Measurements from ENCODE around the gene USP13. TPM values are rescaled to one million over a fixed set of nuclear protein-coding genes. Genes with fewer than 3 reads are reported as not detected.

Gene USP13
- total RNA-seq, 2 donors from 2014 or later = 7.7 to 7.9 TPM

DNA sequence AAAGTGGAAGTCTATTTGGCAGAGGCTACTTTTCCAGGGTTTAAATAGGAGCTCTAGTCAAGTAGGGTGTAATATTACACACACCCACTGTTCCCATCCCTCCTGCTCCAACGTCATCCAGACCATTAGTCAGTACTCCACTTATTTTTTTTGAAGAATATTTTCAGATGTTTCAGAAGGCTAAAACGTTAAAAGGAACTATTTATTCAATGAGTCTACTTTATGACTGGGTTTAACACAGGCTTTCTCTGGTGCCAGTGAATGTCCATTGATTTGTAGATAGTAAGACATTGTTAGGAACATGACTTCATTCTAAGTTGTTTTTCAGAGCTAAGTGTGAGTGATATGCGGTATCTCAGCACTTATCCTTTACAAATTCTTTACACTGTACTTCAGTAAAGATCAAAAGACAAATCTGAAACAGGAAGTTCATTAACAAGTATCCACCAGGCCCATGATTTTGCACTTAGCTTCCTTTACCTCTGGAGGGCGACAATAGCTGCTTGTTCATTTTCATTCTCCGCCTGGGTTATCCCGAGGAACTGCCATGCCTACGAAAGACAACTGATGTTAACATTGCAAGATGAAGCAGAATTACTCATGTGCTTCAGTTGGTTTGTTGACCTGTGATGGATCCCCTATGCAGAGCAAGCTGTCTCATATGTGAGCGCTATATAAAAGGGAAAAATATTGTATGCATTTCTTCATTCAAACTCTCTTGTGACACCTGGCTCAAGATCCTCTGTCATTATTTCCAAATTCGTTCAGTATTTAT lies 158.7 kb downstream of the USP13 start:
- Mint-ChIP-seq H3K27ac (no peak overlapping the region), H3K4me1 (no peaks in the 10 kb centered on the region), H3K27me3 (no peaks in the 10 kb centered on the region), H3K4me3 (peak overlapping the region; percentile 41), H3K36me3 (ENCODE audit: low read depth) (no peaks in the 10 kb centered on the region)
- no peak for DNase-seq
- peak; percentile 46 for ATAC-seq
- no peaks in the 10 kb centered on the region for H3K9me3 ChIP-seq (ENCODE audit: control insufficient read depth, low read length, poor library complexity, severe bottlenecking)

DNA sequence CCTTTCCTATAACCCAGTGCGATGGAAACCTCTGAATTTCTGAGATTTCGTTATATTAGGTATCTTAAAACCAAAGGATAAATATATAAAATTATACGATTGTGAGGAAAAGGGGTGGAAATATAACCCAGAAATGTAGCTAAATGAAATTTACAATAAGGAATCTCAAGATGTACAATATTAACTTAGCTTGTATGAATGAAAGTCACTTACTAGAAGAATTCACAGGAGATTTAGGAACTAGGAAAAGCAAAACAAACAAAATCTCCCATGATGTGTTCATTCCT lies 159.2 kb downstream of the USP13 start:
- Mint-ChIP-seq H3K27me3 (no peaks in the 10 kb centered on the region), H3K27ac (no peak overlapping the region), H3K36me3 (ENCODE audit: low read depth) (no peaks in the 10 kb centered on the region), H3K4me1 (no peaks in the 10 kb centered on the region), H3K4me3 (no peak overlapping the region)
- no peaks in the 10 kb centered on the region for H3K9me3 ChIP-seq (ENCODE audit: control insufficient read depth, low read length, poor library complexity, severe bottlenecking)
- DNase-seq (no peak), ATAC-seq (no peak)

DNA sequence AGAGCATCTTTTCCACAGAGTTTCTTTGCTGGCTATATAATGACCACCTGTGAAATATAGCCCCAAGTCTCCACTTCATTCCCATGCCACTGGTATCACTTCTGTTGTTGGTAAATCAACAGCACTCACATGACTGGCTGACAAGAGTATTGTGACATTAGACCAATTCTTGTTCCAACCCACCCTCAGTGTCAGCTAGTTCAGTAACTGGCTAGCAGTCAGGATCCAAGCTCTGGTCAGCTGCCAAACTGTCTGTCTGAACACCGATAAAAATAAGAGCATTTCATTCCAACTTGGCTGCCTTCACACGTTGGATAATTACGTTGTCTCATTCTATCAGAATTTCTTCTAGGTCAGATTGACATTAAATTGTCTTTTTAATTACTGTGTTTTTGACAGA lies 166.5 kb downstream of the USP13 start:
- Mint-ChIP-seq H3K27ac (no peak overlapping the region), H3K4me1 (no peaks in the 10 kb centered on the region), H3K27me3 (peaks cover 11% of the 10 kb centered on the region), H3K4me3 (no peak overlapping the region), H3K36me3 (ENCODE audit: low read depth) (peaks cover 2% of the 10 kb centered on the region)
- no peak for ATAC-seq
- DNase-seq = no peak
- no peaks in the 10 kb centered on the region for H3K9me3 ChIP-seq (ENCODE audit: control insufficient read depth, low read length, poor library complexity, severe bottlenecking)

DNA sequence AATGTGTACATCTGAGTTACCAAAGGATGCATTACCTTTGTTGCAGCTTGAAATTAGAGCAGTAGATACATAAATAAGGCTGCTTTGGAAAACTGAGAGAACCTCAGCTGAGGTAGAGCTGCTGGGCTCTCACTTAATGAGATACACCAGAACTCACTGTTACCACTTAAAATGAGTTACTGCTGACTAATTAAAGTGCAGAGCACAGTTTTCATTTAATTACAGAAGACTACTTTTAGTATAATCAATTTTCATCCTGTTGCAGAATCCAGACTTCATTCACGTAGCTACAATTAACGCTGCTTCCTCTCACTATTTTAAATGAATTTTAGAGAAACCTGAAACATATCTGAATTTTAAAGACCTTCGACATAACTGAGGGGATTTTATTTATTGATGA lies 169.5 kb downstream of the USP13 start:
- Mint-ChIP-seq H3K36me3 (ENCODE audit: low read depth) (peaks cover 2% of the 10 kb centered on the region), H3K4me1 (no peaks in the 10 kb centered on the region), H3K27me3 (peaks cover 24% of the 10 kb centered on the region), H3K27ac (no peak overlapping the region), H3K4me3 (no peak overlapping the region)
- ATAC-seq (no peak), DNase-seq (no peak)
- H3K9me3 ChIP-seq (ENCODE audit: control insufficient read depth, low read length, poor library complexity, severe bottlenecking) = no peaks in the 10 kb centered on the region

DNA sequence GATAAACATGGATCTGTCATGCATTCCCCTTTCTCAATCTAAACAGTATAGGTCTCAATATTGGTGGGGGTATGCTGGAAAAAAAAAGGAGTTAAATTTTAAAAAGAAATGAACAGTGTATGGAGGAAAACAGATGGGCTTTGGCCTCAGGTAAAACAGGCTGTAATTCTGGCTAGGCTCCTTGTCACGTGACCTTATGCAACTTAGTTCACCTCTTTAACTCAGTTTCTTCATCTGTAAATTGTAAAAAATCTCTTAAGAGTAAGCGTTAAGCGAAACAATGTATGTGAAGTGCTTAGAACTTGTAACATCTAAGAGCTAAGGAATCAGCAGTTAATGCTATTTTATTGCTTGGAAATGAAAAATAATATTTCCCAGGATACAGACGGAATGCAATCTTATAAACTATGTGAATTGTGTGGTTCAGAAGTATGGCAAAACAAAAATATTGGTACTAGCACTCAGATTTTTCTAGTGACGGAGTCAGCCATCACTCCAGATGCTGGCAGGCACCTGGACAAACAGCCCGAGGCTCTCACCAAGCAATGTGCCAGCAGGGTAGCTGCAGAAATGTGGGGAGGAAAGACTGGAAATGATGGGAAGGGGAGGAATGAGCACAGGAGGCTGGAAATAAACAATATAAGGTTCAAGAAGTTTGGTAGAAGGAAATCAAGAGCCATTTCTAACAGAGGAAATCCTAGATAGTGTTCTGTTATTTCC lies 172.8 kb downstream of the USP13 start:
- H3K27ac Mint-ChIP-seq = no peak overlapping the region
- H3K9me3 ChIP-seq (ENCODE audit: control insufficient read depth, low read length, poor library complexity, severe bottlenecking) = no peaks in the 10 kb centered on the region
- peaks cover 4% of the 10 kb centered on the region for H3K4me1 Mint-ChIP-seq

DNA sequence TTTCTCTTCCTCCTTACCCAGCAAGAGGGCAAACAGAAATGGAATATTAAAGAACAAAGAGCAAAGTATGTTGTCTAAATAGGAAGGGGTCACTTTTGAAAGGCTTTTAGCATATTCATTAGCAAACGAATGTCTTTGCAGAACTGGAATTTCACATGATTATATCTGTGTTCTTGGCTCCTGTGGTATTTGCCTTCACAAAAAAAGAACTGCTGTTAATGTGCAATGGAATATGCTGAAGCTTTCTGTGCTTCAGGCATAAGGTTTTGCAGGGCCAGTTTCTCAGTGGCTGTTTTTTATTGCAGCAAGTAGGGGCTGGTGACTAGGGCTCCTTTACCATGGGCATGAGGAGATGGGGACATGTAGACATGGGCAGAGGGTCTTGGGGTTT lies 173.4 kb downstream of the USP13 start:
- no peak for DNase-seq
- H3K27ac Mint-ChIP-seq = no peak overlapping the region
- H3K4me1 Mint-ChIP-seq = peaks cover 4% of the 10 kb centered on the region
- H3K36me3 Mint-ChIP-seq (ENCODE audit: low read depth) = peaks cover 2% of the 10 kb centered on the region
- H3K27me3 Mint-ChIP-seq = peaks cover 32% of the 10 kb centered on the region
- no peaks in the 10 kb centered on the region for H3K9me3 ChIP-seq (ENCODE audit: control insufficient read depth, low read length, poor library complexity, severe bottlenecking)
- no peak for ATAC-seq
- H3K4me3 Mint-ChIP-seq = no peak overlapping the region

More for the DNA sequence above, 172.8 kb downstream of the USP13 start:
- ATAC-seq (no peak), DNase-seq (no peak)
- Mint-ChIP-seq H3K27me3 (peaks cover 31% of the 10 kb centered on the region), H3K36me3 (ENCODE audit: low read depth) (peaks cover 2% of the 10 kb centered on the region), H3K4me3 (no peak overlapping the region)

DNA sequence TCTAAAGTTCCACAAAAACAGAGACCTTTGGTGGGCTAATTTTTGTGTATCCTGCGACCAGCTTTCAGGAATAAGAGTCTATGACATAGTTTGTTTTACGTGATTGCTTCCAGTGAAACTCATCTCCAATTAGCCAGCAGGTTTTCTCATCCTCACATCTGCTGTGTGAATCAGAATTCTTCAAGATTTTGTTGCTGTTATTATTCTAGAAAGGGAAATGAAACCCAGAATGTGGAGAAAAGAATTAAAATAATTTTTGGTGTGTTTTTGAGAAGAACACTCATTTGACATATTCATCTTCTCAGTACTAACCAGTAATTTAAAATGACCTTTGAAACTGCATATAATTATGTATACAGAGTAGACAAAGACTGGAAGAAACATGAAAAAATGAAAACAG lies 175.9 kb downstream of the USP13 start:
- H3K27ac Mint-ChIP-seq = no peak overlapping the region
- ATAC-seq (no peak), DNase-seq (no peak)
- peaks cover 4% of the 10 kb centered on the region for H3K4me1 Mint-ChIP-seq
- peaks cover 4% of the 10 kb centered on the region for H3K36me3 Mint-ChIP-seq (ENCODE audit: low read depth)
- peaks cover 43% of the 10 kb centered on the region for H3K27me3 Mint-ChIP-seq
- H3K9me3 ChIP-seq (ENCODE audit: control insufficient read depth, low read length, poor library complexity, severe bottlenecking) = no peaks in the 10 kb centered on the region
- no peak overlapping the region for H3K4me3 Mint-ChIP-seq

DNA sequence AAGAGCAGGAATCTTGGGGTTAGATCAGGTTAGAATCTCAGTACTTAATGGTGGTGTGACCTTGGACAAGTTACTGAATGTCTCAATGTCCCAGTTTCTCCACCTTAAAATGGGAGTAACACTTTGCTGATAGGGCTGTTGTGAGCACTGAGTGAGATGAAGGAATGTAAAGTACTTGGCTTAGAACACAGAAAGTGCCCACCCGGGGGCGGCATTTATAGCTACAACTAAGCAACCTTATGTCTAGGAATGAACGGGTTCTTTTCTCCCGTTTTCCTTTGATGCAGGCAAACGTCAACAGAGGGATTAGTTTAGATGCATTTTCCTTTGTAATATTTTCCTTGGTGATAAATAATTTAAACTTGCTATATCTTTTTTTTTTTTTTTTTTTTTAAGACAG lies 176.6 kb downstream of the USP13 start:
- ATAC-seq = no peak
- Mint-ChIP-seq H3K27ac (no peak overlapping the region), H3K4me1 (peaks cover 4% of the 10 kb centered on the region), H3K27me3 (peaks cover 47% of the 10 kb centered on the region), H3K4me3 (no peak overlapping the region), H3K36me3 (ENCODE audit: low read depth) (peaks cover 4% of the 10 kb centered on the region)
- H3K9me3 ChIP-seq (ENCODE audit: control insufficient read depth, low read length, poor library complexity, severe bottlenecking) = no peaks in the 10 kb centered on the region
- no peak for DNase-seq

DNA sequence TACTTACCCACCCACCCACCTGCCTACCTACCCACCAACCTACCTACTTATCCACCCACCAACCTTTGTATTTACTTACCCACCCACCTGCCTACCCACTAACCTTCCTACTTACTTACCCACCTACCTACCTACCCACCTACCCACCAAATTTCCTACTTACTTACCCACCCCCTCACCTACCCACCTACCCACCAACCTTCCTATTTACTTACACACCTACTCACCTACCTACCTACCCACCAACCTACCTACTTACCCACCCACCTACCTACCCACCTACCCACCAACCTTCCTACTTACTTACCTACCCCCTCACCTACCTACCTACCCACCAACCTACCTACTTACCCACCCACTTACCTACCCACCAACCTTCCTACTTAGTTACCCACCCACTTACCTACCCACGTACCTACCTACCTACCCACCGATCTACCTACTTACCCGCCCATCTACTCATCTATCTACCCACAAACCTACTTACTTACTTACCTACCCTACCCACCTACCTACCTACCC lies 179.6 kb downstream of the USP13 start:
- Mint-ChIP-seq H3K27me3 (peaks cover 36% of the 10 kb centered on the region), H3K4me3 (no peak overlapping the region), H3K4me1 (peaks cover 4% of the 10 kb centered on the region), H3K36me3 (ENCODE audit: low read depth) (peaks cover 4% of the 10 kb centered on the region), H3K27ac (no peak overlapping the region)
- ATAC-seq (no peak), DNase-seq (no peak)
- H3K9me3 ChIP-seq (ENCODE audit: control insufficient read depth, low read length, poor library complexity, severe bottlenecking) = no peaks in the 10 kb centered on the region

DNA sequence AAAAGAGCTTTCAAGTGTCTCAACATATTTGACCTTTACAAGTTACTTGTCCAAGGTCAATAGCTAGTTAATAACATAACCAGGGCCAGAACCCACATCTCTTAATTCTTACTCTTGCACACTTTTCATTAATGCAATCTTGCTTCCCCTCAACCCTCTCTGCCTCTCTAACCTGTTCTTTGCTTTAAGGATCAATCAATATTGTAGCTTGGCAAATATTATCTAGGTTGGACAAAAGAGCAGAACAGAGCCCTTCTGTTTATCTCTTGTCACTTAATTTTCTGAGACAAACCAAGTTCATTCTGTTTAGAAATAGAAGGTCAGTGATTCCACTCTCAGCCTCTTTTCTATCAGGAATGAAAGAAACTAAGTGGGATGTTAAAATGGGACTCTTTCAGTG lies 180.5 kb downstream of the USP13 start:
- Mint-ChIP-seq H3K4me3 (no peak overlapping the region), H3K27me3 (peaks cover 29% of the 10 kb centered on the region), H3K36me3 (ENCODE audit: low read depth) (peaks cover 4% of the 10 kb centered on the region), H3K27ac (no peak overlapping the region), H3K4me1 (no peaks in the 10 kb centered on the region)
- ATAC-seq = no peak
- H3K9me3 ChIP-seq (ENCODE audit: control insufficient read depth, low read length, poor library complexity, severe bottlenecking) = no peaks in the 10 kb centered on the region
- DNase-seq = no peak

DNA sequence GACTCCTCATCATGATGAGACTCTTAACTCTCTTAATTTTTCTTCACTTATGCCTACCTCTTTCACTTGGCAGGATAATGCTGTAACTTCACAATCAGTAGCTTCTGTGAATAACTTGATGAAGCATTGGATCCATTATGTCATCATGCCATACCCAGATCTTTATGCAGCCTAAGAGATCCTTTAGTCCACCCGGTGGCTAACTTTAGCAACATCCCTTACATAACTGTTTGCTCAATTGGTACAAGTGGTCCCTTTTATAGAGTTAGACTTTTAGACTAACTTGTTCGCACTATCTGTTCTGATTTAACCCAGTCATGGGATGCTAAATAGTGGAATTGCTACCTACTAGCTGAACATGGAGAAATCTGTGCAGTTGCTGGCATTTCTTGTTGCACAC lies 184.5 kb downstream of the USP13 start:
- Mint-ChIP-seq H3K36me3 (ENCODE audit: low read depth) (peaks cover 2% of the 10 kb centered on the region), H3K4me3 (no peak overlapping the region), H3K4me1 (peaks cover under 1% of the 10 kb centered on the region), H3K27me3 (peaks cover 25% of the 10 kb centered on the region), H3K27ac (no peak overlapping the region)
- H3K9me3 ChIP-seq (ENCODE audit: control insufficient read depth, low read length, poor library complexity, severe bottlenecking) = no peaks in the 10 kb centered on the region
- ATAC-seq (no peak), DNase-seq (no peak)
